GM23248 (cell line): Measurements from ENCODE around the gene ARHGAP26. TPM values are rescaled to one million over a fixed set of nuclear protein-coding genes. Genes with fewer than 3 reads are reported as not detected.

Experiments
- DNase-seq: peaks from one replicate; pipeline ENCODE4 v3.0.0-alpha.2; 2015
- H2AFZ ChIP-seq: fragments of 200-600 bp; sonication (generic); 2 replicates; pipeline ENCODE4 v1.6.1; 2016; ENCODE audit warnings: antibody characterized with exemption
- H3F3A ChIP-seq: fragments of 200-600 bp; sonication (generic); 2 replicates; pipeline ENCODE4 v1.6.1; 2016; ENCODE audit warnings: mild to moderate bottlenecking, antibody characterized with exemption, mixed run types; ENCODE audit not compliant: insufficient read depth
- H3K27ac ChIP-seq: fragments of 200-600 bp; sonication (generic); 2 replicates; pipeline ENCODE4 v1.5.1; 2016; ENCODE audit warnings: mild to moderate bottlenecking
- H3K27me3 ChIP-seq: fragments of 200-600 bp; sonication (generic); replicated peaks from 2 replicates; pipeline ENCODE4 v1.6.1; 2016; ENCODE audit warnings: mild to moderate bottlenecking; ENCODE audit not compliant: insufficient read depth
- H3K36me3 ChIP-seq: fragments of 200-600 bp; sonication (generic); 2 replicates; pipeline ENCODE4 v1.6.1; 2016; ENCODE audit warnings: low read depth, mild to moderate bottlenecking
- H3K4me1 ChIP-seq: fragments of 200-600 bp; sonication (generic); 2 replicates; pipeline ENCODE4 v1.6.1; 2016; ENCODE audit warnings: mild to moderate bottlenecking; ENCODE audit not compliant: insufficient read depth
- H3K4me2 ChIP-seq: fragments of 200-600 bp; sonication (generic); one replicate; pipeline ENCODE4 v1.6.1; 2016; ENCODE audit warnings: mild to moderate bottlenecking; ENCODE audit not compliant: unreplicated experiment
- H3K4me3 ChIP-seq: fragments of 200-600 bp; sonication (generic); 2 replicates; pipeline ENCODE4 v1.5.1; 2016; ENCODE audit warnings: mild to moderate bottlenecking
- H3K79me2 ChIP-seq: fragments of 200-600 bp; sonication (generic); 2 replicates; pipeline ENCODE4 v1.6.1; 2016; ENCODE audit warnings: mild to moderate bottlenecking; ENCODE audit not compliant: insufficient read depth
- H3K9ac ChIP-seq: fragments of 200-600 bp; sonication (generic); 2 replicates; pipeline ENCODE4 v1.6.1; 2016; ENCODE audit warnings: mild to moderate bottlenecking
- H3K9me2 ChIP-seq: fragments of 200-600 bp; sonication (generic); 2 replicates; pipeline ENCODE4 v1.6.1; 2016; ENCODE audit warnings: mixed run types, mild to moderate bottlenecking, moderate library complexity; ENCODE audit not compliant: insufficient read depth
- H3K9me3 ChIP-seq: fragments of 200-600 bp; sonication (generic); one replicate; pipeline ENCODE4 v1.6.1; 2017; ENCODE audit warnings: low read depth
- H4K20me1 ChIP-seq: fragments of 200-600 bp; sonication (generic); 2 replicates; pipeline ENCODE4 v1.6.0; 2016; ENCODE audit not compliant: insufficient read depth
- EZH2 ChIP-seq: fragments of 200-600 bp; sonication (generic); IDR thresholded peaks from 2 replicates; pipeline ENCODE4 v1.6.1; 2018; ENCODE audit warnings: antibody characterized with exemption, mild to moderate bottlenecking; ENCODE audit not compliant: insufficient read depth, poor library complexity, severe bottlenecking
- EZH2phosphoT487 ChIP-seq: fragments of 200-600 bp; sonication (generic); IDR thresholded peaks from 2 replicates; pipeline ENCODE4 v1.6.1; 2018; ENCODE audit warnings: antibody characterized with exemption, moderate library complexity, mild to moderate bottlenecking, low read depth; ENCODE audit not compliant: insufficient read depth
- WGBS, 2 experiments: methylation state at CpG; one replicate each; pipeline ENCODE4 v1.1.6; 2015 to 2017; ENCODE audit warnings: low lambda C conversion rate in 2 of 2, low coverage in 1 of 2; ENCODE audit errors: missing lambda C conversion rate in 2 of 2; 5-methylcytosine and 5-hydroxymethylcytosine counted together
- in situ Hi-C: fragments of 300-500 bp; cut with MboI; formaldehyde crosslinking; loops from 2 replicates; pipeline ENCODE4 v1.15.0; 2020
- polyA plus RNA-seq: library from polyadenylated mRNA; unstranded; fragments of >200 nt; fragmentation: Nextera tagmentation; extraction: Ambion mirVana; gene quantifications from 2 replicates; pipeline ENCODE4 v1.2.1, GENCODE V29; 2016
- total RNA-seq: library from RNA; depleted of rRNA; stranded (reverse); fragments of >200 nt; shearing (Covaris generic); gene quantifications from 2 replicates; pipeline ENCODE4 v1.2.3, GENCODE V29; 2014

The ARHGAP26 gene
- total and polyA plus RNA-seq, 2 experiments from 2014 or later, result 1.6 to 1.7 TPM

- Histone ChIP-seq H3K9ac (no peak overlapping the region), H3K36me3 (no peaks in the 10 kb centered on the region), H3K27me3 (no peaks in the 10 kb centered on the region), H4K20me1 (no peaks in the 10 kb centered on the region), H3K79me2 (no peaks in the 10 kb centered on the region), H3K9me2 (no peaks in the 10 kb centered on the region), H3K9me3 (no peaks in the 10 kb centered on the region), H3F3A (peaks cover 43% of the 10 kb centered on the region), H3K4me3 (no peak overlapping the region), H3K4me2 (no peak overlapping the region), H2AFZ (no peak overlapping the region), H3K4me1 (peaks cover 55% of the 10 kb centered on the region), H3K27ac (no peak overlapping the region)
- no peak for DNase-seq
- WGBS, 2 experiments, result 80 to 86% methylated on average over 1 of the region's 1 CpG
- in situ Hi-C loops, result no loop called here
- TF ChIP-seq EZH2 (no peak), EZH2phosphoT487 (no peak)
These were observed 477.1 kb downstream of the ARHGAP26 start for GRCh38 chr5:143247134-143247815.

DNA sequence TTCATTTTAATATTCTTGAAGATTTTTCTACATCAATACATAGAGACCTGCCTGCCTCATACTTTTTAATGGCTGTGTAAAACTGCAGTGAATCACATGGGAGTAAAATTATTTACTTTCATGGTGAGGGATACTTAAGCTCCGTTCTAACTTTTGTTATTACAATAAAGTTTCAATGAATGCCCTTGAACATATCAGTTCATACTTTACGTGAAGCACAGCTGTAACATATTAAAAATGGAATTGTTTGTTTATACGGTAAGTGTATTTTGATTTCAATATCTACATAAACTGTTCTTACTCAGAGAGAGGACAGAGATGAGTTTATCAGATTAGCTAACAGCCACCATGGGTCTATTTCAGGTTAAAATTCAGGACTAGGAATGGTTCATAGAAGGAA lies 478.2 kb downstream of the ARHGAP26 start:
- Histone ChIP-seq H3K36me3 (no peaks in the 10 kb centered on the region), H3K4me2 (no peak overlapping the region), H3K4me1 (peaks cover 44% of the 10 kb centered on the region), H3K79me2 (no peaks in the 10 kb centered on the region), H3K9ac (no peak overlapping the region), H4K20me1 (no peaks in the 10 kb centered on the region), H3K27ac (peak overlapping the region; percentile 55), H3K9me2 (no peaks in the 10 kb centered on the region), H2AFZ (no peak overlapping the region), H3K9me3 (no peaks in the 10 kb centered on the region), H3F3A (peaks cover 35% of the 10 kb centered on the region), H3K4me3 (no peak overlapping the region), H3K27me3 (no peaks in the 10 kb centered on the region)
- in situ Hi-C loops, result no loop called here
- no peak for DNase-seq
- 79 to 81% methylated on average over 3 of the region's 3 CpGs for WGBS, 2 experiments
- no peak for TF ChIP-seq EZH2
- TF ChIP-seq EZH2phosphoT487, result no peak

DNA sequence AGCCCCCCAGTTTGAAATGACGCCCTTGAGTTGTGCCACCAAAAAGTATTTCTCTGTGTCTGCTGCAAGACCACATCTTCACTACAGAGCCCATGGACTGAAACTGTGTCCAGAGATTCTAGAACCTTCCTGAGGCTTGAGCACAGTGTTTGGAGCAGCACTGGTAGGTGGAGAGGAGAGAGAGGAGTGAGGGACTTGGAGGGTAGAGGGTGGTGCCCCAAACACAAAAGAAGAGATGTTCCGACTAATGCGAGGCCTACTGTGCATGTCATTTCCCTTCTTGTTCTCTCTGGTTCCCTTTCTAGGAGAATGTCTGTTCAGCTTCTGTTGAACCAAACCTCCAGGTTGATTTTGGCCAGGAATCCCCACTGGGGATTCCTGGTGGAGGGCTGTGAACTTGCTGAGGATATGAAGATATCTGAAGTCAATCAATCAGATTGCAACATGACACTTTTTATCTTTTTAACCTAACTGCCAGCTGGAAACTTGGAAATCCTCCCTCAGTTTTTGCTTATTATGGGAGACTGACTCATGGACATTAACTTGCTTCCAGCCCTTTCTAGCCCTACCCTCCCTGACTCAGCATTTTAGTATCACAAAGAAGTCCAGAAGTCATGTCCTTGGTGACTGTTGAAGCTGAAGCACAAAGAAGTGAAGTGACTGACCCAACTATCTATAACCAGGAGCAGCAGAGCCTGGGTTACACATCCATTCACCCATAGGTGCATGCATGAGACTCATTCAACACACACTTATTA lies 478.8 kb downstream of the ARHGAP26 start:
- Histone ChIP-seq H3K9ac (peak overlapping the region; percentile 11; the same call in 1 of the 2 replicates), H3K4me1 (peaks cover 40% of the 10 kb centered on the region), H3K27ac (peak overlapping the region; percentile 55), H3K4me3 (no peak overlapping the region), H2AFZ (0 out of 2 replicates have a peak overlapping the region, but pooled peaks have one; percentile 23), H3F3A (peaks cover 31% of the 10 kb centered on the region), H3K27me3 (no peaks in the 10 kb centered on the region), H3K36me3 (no peaks in the 10 kb centered on the region), H4K20me1 (no peaks in the 10 kb centered on the region), H3K9me2 (no peaks in the 10 kb centered on the region), H3K9me3 (no peaks in the 10 kb centered on the region), H3K4me2 (peak overlapping the region; percentile 44), H3K79me2 (no peaks in the 10 kb centered on the region)
- DNase-seq, result peak; percentile 90
- WGBS, 2 experiments, result 34 to 40% methylated on average over 3 of the region's 3 CpGs
- in situ Hi-C loops, result no loop called here
- TF ChIP-seq EZH2, result no peak
- TF ChIP-seq EZH2phosphoT487, result no peak

GRCh38 chr5:143249851-143250250 lies 479.7 kb downstream of the ARHGAP26 start:
- no peak for DNase-seq
- no peak overlapping the region for H2AFZ ChIP-seq
- in situ Hi-C loops, result no loop called here
- H3K27ac ChIP-seq, result no peak overlapping the region
- no peaks in the 10 kb centered on the region for H3K9me3 ChIP-seq
- H3K9ac ChIP-seq, result no peak overlapping the region
- no peak overlapping the region for H3K4me2 ChIP-seq
- no peaks in the 10 kb centered on the region for H4K20me1 ChIP-seq
- 93 to 100% methylated on average over 2 of the region's 2 CpGs for WGBS, 2 experiments
- no peaks in the 10 kb centered on the region for H3K27me3 ChIP-seq
- TF ChIP-seq EZH2phosphoT487, result no peak
- no peak for TF ChIP-seq EZH2
- H3K79me2 ChIP-seq, result no peaks in the 10 kb centered on the region
- no peak overlapping the region for H3K4me3 ChIP-seq
- H3K4me1 ChIP-seq, result peaks cover 37% of the 10 kb centered on the region
- peaks cover 24% of the 10 kb centered on the region for H3F3A ChIP-seq
- no peaks in the 10 kb centered on the region for H3K9me2 ChIP-seq
- no peaks in the 10 kb centered on the region for H3K36me3 ChIP-seq
